Activated T-cell treated with anti-CD3 and anti-CD28 coated beads for 4 hours (primary cell): Measurements from ENCODE around the gene PPP2R1B.
"Not testable (repeated sequence)": the region's sequence is repeated elsewhere in the genome, so short reads cannot be mapped to it uniquely, and the experiment has no call there.

Experiments used
- DNase-seq: peaks from one replicate; pipeline ENCODE4 v3.0.0-alpha.2; 2020

The PPP2R1B gene

DNA sequence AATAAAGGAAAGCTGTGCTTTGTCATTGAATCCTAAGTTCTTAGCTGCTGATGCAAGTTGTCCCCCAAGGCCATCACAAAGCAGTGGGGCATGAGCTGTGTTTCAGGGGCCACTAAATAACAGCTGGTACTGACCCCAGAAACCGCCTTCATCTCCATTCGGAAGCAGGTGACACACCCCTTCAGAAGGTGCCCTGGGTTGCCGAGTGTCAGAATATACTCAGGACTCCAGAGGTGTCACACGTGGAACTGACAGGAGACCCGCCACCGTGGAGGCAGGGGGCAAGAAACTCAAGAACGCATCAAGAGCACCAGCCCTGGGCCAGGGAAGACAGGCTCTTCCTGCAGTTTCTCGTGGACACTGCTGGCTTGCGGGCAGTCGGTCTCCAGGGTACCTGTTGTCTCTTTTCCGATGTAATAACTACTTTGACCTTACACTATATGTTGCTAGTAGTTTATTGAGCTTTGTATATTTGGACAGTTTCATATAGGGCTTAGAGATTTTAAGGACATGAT is 41.5 kb downstream of the PPP2R1B start:
- DNase-seq = no peak

DNA sequence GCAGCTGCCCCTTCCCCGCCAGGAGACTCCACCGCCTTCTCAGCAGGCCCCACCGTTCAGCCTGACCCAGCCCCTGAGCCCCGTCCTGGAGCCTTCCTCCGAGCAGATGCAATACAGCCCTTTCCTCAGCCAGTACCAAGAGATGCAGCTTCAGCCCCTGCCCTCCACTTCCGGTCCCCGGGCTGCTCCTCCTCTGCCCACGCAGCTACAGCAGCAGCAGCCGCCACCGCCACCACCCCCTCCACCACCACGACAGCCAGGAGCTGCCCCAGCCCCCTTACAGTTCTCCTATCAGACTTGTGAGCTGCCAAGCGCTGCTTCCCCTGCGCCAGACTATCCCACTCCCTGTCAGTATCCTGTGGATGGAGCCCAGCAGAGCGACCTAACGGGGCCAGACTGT is 42.6 kb downstream of the PPP2R1B start:
- no peak for DNase-seq

DNA sequence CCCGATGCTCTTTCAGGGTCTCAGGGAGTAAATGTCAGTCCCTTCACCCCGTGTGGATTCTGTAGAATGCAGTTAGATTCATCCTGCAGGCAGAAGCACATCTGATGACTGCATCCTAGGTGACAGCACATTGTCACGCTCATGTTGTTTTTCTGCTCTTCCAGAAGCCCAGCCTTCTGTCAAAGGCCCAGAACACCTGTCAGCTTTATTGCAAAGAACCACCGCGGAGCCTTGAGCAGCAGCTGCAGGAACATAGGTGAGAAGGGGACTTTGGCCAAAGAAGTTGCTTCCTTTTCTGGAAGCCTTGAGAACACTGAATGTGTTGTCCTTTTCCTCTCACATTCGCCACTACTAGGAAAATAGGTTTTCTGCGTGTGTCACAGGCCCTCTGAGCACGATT is 43.7 kb downstream of the PPP2R1B start:
- no peak for DNase-seq

DNA sequence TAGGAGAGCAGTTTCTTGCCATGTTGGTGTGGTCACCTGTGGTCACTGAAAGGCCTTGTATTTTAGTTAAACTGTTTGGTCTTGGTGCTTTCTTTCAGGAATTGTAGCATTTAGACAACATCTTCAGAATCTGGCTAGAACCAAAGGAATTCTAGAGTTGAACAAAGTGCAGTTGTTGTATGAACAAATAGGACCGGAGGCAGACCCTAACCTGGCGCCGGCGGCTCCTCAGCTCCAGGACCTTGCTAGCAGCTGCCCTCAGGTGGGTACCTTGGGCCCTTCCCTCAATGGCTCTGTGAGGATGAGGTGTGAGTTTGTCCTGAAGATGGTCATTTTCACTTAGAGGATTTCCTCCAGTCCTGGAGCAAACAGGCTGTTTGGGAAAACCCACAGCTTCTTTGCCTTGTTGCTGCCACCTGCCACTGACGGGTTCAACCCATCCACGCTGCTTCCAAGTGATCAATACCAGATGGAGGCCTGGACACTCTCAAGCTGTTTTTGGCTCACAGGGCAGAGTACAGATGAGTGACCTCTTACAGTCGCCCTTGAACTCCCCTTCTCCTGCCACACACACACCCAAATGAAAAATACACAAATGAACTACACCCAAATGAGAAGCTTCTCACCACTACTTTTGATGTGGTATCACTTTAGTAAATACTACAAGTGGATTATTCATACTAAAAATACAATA is 45.2 kb downstream of the PPP2R1B start:
- no peak for DNase-seq

DNA sequence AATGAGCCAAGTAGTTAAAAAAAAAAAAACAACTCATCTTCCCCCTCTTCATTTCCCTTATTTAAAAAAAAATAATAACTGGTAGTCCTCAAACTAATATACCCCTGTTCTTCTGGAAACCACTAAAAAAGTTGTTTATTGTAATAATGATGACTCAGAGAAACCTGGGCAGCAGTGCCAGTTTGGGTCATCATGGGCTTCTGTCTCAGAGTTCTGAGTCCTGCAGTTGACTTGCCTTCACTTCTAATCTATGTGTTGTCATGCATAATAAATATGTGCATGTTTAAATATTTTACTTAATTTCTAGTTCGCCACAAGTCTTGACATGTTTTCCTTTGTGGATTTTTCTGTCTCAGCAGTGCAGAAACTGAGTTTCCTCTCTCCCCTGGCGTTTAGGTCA is 46.8 kb downstream of the PPP2R1B start:
- no peak for DNase-seq

DNA sequence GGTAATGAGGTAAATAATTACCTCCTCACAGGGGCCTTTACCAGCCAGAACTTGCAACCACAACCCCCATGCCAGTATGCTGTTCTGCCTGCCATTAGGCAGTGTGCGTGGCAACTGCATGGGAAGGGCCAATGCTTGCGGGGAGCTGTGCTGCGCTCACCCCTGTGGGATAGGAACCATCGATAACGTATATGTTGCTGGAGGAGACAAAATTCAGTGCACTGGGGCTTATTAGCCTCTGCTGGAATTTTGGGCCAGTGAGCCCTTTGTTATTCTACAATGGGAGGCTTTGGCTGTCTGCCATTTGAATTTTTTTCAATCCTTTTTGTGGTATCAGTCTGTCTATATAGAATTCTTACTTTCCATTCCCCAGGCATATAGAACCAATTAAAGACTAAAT is 47.3 kb downstream of the PPP2R1B start:
- DNase-seq = no peak

DNA sequence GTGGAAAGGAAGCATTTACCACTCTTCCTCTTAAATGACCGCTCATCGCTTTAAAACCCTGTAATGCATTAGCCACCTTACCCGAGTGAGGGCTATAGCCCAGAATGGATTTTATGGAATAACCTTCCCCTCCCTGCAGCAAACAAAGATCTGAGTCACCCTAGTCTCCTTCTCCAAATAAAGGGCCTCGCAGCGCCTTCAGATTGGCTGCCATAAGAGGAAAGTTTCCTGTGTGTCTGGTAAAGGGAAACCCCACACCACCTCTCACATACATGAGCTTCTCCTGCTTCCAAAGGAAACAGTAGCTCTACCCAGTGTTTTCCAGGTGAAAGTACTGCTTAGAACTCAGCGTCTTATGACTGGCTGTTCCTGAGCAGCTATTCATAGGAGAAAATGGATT is 47.8 kb downstream of the PPP2R1B start:
- DNase-seq = no peak

DNA sequence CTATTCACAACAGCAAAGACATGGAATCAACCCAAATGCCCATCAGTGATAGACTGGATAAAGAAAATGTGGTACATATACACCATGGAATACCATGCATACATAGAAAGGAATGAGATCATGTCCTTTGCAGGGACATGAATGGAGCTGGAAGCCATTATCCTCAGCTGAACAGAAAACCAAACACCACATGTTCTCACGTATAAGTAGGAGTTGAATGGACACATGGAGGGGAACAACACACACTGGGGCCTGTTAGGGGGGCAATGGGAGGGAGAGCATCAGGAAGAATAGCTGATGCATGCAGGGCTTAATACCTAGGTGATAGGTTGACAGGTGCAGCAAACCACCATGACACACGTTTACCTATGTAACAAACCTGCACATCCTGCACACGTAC is 48.5 kb downstream of the PPP2R1B start:
- not testable (repeated sequence) for DNase-seq

DNA sequence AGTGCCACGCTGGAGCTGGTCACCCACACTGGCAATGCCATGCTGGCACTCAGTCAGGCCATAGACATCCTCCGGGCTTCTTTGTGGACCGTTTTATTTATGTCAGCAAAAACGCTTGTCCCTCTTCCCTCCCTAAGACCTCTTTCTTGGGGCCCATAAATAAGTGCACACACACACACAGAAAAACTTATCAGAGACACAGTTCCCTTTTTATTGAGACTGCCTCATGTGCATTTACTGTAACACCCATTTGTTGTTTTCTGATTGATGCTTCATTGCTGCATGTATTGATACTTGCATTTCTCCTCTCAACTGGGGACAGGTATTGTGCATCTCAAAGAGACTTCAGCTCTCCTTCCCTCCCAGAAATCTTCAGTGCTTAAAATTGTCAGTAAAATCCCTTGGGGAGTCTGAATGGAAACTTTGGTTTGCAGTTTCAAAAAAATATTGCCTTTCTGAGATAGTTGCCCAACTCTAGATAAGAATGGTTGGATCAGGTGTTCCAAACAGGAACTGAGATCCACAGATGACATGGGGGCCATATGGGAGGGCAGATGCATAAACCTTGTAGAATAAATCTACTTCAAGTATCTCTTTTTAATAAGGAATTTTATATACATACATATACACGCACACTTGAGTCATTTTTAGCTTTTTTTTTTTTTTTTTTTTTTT is 50.9 kb downstream of the PPP2R1B start:
- no peak for DNase-seq

DNA sequence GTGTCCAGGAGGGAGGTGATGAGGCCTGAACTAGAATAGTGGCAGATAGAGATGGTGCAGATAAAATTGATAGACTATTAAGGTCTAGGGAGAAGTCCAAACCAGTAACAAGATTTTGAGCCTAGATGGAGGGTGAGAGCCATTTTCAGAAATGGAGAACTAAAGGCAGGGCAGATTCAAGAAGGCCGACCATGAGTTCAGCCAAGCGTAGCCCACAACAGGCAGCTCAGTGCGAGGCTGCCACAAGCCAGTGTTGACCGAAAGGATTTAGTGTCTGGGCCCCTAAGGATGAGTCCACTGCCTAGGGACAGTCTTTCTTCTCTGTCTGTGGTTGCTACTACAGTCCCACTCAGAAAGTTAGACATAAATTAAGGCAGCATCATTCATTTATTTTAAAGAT is 51.7 kb downstream of the PPP2R1B start:
- DNase-seq = no peak

DNA sequence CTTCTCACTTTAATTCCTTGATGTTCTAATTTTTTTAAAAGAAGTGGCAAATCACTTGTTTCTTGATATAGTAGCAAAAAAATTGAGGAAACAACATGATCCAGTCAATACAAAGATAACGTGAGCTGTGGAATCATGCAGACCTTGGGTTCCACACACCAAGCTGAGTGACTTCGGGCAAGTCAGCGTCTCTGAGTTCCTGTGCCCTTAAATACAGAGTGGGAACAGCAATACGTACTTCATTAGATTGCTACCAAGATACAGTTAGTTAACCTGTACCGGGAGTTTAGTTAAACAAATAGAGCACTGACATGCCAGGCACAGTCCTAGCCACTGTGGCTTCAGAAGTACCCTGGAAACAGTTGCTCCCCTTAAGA is 58.5 kb downstream of the PPP2R1B start:
- no peak for DNase-seq

DNA sequence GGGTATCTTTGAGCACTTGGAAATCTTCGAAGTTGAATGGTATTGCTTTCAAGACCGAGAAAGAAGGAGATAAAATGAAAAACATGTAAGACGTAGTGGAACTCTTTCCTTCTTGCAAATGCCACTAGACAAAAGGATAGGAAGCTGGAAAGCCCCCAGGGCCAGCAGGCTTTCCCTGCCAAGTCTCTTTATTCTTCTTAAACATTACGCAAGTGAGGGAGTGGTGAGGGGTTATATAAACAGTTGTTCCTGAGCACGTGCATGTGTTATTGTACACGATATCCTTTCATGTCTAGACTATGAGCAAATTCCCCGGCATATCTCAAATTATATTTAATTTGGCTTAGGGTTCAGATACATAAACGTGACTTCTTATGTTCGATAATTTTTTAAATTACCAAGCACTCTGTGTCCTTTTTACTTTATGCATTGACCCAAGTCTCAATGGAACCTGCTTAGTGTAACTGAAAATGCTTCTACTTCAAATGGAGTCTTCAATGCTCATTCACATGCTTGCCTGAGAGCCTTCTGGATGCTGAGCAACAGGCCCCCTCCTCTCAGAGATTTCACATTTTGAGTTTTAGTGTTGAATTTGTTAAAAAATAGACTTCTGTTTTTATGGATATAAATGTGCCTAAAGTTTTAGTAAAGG is 59.0 kb downstream of the PPP2R1B start:
- DNase-seq = no peak

DNA sequence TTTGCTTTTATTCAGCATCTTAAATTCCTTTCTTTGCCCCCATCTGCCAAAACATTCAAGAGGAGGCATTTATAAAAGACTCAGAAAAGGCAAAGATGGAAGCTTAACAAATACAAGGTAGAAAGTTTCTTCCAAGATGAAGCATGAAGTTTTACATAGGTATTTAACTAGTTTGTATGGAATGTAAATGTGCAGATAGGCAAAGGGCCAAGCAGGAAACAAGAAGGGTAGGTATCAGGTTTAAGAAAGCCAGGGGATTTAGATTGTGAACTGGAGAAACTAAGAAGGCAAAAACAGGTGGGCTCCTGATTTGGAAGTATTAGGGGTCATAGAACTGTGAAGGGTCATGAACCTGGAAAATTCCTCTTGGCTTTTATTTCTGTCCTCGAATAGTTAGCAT is 62.6 kb downstream of the PPP2R1B start:
- no peak for DNase-seq

DNA sequence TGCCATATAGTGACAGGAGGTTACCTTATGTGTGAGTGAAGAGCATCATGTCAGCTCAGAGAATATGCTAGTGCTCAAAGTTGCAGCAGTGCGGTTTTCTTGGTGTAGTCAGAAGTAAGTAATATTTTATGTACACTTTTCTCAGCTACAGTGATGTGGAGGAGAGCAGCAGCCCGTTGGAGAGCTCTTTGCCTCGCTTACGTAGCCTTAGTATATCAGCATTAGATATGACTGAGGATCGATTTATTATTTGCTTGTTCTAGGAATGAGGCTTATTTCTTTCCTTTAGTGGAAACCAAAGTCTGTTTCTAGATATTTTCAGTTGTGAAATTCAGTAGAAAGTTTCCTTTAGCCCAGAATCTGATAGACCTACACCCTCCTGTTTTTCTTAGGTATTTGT is 63.6 kb downstream of the PPP2R1B start:
- no peak for DNase-seq

DNA sequence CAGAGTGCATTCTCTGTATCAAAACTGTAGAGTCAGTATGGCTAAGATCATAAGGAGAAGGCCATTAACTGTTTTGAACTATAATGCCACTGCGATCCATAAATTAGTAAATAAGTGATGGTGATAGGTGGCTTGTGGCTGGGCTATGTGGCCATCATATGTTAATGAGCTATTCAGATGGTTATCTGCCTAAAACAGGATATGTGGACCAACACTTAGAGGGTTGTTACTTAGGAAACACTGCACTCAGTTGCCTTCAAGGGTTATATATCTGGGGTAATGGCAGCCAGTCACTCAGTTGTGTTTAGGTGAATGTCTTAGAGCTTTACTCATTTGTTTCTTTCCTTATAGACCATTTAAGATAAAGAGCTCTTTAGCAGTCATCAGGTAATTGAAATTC is 66.0 kb downstream of the PPP2R1B start:
- DNase-seq = no peak

DNA sequence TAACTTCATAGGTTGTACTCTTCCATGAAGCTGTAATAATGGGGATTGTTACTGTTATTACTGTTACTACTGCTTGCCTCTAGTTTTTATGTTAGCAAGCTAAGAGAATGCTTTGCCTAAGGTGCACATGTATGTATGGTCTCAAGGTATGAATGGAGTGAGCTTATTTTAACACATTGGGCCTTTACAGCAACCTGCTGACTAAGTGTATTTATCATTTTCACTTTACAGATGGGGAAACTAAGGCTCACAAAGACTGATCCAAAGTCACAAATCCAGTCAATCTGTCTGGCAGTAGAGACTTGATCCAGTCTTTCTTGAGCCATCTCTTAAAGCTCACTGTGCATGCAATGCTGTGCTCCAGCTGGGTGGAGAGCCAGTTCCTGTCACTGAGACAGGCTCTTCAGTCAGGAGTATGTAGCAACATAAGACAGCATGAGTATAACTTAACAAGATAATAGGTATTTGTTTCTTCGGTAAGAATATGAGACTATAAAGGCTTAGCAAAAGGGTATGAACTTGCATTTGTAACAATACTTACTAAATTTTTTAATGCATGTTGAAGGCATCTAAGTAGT is 66.5 kb downstream of the PPP2R1B start:
- DNase-seq = no peak

DNA sequence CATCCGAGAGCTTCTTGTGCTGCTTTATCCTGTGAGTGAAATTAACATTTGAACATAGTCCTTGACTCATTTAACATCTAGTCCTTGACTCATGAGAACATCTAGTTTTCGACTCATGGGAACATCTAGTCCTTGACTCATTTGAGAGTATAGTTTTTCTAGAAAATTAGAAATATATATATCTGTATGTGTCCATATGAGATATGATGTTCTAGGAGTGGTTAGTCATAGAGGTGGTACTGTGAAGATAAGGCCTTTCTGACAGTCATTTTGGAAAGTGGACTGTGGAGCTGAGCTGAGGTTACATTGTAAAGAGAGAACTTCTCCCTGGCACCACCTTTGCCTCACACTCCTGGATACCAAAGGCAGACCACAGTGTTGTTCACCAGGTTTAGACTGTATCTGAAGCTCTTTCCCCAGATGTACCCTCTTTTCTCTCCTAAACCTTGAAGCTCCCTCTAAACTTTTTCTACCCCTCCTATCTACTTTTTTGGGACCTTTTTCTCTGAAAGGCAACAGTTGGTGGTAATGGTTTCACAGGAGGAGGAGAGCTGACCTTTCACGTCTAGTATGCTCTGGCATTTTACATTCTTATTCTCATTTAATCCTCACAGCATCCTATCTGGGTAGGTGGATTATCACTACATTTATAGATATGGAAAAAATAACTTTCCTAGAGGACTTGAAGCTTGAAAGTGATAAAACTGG is 67.2 kb downstream of the PPP2R1B start:
- DNase-seq = no peak

DNA sequence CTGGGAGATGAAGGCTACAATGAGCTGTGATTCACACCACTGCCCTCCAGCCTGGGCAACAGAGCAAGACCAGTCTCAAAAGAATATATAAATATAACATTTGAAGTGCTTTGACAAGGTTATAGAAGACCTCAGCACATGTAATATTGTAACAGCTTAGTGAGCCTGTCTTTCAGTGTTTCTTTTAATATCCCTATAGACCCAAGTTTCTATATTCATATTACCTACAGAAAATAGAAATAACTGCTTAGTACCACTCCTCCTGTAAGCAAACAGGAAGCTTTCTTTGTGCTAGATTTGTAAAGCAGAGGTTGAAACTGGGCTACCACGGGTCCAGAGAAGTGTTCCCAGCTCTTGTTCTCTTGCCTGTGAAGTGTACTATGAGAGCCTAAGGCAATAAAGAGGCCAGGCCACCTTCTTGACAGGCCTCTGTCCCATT is 68.2 kb downstream of the PPP2R1B start:
- no peak for DNase-seq

DNA sequence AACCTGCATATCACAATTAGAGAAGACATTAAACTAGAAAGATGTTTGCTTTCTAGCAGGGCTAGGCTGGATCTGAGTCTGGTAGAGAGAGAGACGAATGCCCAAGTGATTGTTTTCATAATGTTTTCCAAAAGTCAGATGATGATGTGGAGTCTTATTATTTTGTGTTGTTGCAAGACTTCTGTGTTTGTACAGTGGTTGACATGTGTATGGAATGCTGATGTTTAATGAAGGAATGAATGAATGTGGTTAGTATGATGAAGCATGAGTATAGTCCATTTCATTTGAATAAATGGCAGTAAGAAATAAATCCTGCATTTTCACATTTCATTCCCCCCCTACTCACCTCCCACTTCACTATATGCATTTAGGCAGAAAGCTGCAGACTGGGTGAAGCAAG is 69.6 kb downstream of the PPP2R1B start:
- no peak for DNase-seq

DNA sequence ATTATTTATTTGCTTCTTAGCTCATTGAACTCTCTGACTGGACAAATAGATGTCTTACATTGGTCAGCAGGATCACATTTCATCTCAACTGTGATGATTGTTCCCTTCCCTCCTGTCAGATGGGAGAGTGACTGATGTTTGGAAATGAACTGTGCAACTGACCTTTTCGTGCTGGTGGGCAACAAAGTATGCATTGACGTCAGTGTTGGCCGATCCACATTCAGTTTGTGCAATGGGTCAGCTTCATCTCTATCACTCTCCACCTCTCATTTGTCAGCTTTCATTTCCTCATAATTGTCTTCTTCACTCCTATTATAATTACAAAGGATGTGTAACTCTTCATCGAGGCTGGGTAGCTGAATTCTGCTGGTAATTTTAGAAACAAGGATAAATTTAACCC is 71.3 kb downstream of the PPP2R1B start:
- DNase-seq = no peak

DNA sequence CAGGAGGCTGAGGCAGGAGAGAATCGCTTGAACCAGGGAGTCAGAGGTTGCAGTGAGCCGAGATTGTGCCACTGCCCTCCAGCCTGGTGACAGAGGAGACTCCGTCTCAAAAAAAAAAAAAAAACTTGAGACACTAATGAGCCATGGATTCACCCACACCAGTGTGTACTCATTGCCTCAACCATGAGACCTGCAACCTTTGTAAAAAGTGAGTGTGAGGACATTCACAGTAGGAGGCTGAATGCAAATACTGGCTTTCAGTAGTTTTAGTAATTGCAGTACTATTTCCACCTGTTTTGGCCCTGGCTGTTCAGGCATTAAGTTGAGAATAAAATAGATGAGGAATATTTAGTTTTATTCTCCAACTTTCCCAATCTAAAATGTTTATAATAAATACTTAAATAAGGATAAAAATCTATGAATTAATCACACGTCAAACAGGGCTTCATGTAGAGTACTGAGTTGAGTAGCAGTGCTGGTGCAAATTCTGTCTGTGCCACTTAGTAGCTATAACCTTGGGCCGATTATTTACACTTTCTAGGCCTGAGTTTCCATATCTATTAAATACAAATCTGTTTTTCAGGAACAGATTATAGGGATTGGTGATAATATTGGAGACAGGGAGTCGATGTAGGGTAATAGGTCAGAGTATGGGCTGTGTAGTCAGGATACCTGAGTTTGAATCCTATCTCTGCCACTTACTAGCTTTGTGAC is 72.8 kb downstream of the PPP2R1B start:
- DNase-seq = no peak

DNA sequence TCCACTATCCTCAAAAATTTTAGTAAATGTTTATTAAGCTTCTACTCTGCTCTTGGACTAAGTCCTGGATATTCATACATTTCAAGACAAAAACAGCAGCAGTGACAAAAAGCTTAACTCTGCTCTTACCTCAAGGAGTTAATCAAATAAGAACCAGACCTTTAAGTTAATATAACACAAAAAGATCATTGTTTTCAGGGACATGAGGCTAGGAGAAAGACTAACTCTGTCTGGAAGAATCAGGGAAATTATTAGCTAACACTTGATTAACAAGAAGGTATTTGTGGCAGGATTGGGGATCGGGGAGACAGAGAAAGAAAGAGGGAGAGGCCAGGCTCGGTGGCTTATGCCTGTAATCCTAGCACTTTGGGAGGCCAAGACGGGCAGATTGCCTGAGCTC is 74.4 kb downstream of the PPP2R1B start:
- no peak for DNase-seq

DNA sequence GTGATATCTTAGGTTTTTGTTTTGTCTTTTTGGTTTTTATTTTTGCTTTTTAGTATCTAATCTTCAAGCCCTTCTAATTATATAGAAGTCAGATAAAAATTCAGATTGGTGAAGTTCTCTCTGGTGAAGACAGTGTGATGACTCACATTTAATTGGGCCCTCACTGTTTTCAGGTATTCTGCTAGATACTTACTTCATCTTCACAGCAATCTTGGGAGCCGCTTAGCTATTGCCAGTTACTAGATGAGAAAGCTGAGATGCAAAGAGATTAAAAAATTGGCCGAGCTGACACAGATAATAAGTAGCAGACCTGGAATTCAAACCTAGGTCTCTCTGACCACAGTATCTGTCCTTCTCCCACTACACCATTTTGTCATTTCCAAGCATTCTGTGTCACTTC is 75.0 kb downstream of the PPP2R1B start:
- DNase-seq = no peak
